ENCODE data around the gene DHRS2.
A peak's percentile ranks its signal among the peaks of the same experiment; 100 is the strongest.

Gene DHRS2

GRCh38 chr14:23643533-23644194 is 7.5 kb downstream of the DHRS2 start:
- FAIRE-seq = no peak

GRCh38 chr14:23644195-23644918 is 8.2 kb downstream of the DHRS2 start:
- DNase-seq (ENCODE audit: insufficient read length, low spot score) (no peak), FAIRE-seq (no peak)
- no peak for TF ChIP-seq POLR2A (IDR thresholded peaks at IDR 0.05; ENCODE audit: low read depth, low read length)

More at GRCh38 chr14:23643533-23644194, 7.5 kb downstream of the DHRS2 start:
- DNase-seq (ENCODE audit: insufficient read length, low spot score) = no peak
- no peak for TF ChIP-seq POLR2A (IDR thresholded peaks at IDR 0.05; ENCODE audit: low read depth, low read length)

- DNase-seq (ENCODE audit: insufficient read length, low spot score) (no peak), FAIRE-seq (no peak)
- no peak for TF ChIP-seq POLR2A (IDR thresholded peaks at IDR 0.05; ENCODE audit: low read depth, low read length)
Measured at GRCh38 chr14:23644919-23645336, 8.8 kb downstream of the DHRS2 start.

GRCh38 chr14:23645504-23645811 is 9.3 kb downstream of the DHRS2 start:
- no peak for FAIRE-seq
- no peak for DNase-seq (ENCODE audit: insufficient read length, low spot score)
- TF ChIP-seq POLR2A (IDR thresholded peaks at IDR 0.05; ENCODE audit: low read depth, low read length) = no peak

GRCh38 chr14:23645812-23646647 is 9.9 kb downstream of the DHRS2 start:
- DNase-seq (ENCODE audit: insufficient read length, low spot score) (no peak), FAIRE-seq (no peak)
- no peak for TF ChIP-seq POLR2A (IDR thresholded peaks at IDR 0.05; ENCODE audit: low read depth, low read length)

- peak; percentile 55 for DNase-seq (ENCODE audit: insufficient read length, low spot score)
- FAIRE-seq = no peak
- TF ChIP-seq POLR2A (IDR thresholded peaks at IDR 0.05; ENCODE audit: low read depth, low read length) = no peak
Measured at GRCh38 chr14:23646648-23647549, 10.7 kb downstream of the DHRS2 start.

- TF ChIP-seq POLR2A (IDR thresholded peaks at IDR 0.05; ENCODE audit: low read depth, low read length) = no peak
- DNase-seq (ENCODE audit: insufficient read length, low spot score) = no peak
- FAIRE-seq = no peak
Measured at GRCh38 chr14:23647619-23648018, 11.5 kb downstream of the DHRS2 start.

GRCh38 chr14:23648764-23649460 is 12.7 kb downstream of the DHRS2 start:
- DNase-seq (ENCODE audit: insufficient read length, low spot score) (no peak), FAIRE-seq (no peak)
- TF ChIP-seq POLR2A (IDR thresholded peaks at IDR 0.05; ENCODE audit: low read depth, low read length) = no peak

- DNase-seq (ENCODE audit: insufficient read length, low spot score) (no peak), FAIRE-seq (no peak)
- no peak for TF ChIP-seq POLR2A (IDR thresholded peaks at IDR 0.05; ENCODE audit: low read depth, low read length)
Measured at GRCh38 chr14:23650506-23650905, 14.3 kb downstream of the DHRS2 start.

GRCh38 chr14:23653051-23653450 is 16.9 kb downstream of the DHRS2 start:
- no peak for TF ChIP-seq POLR2A (IDR thresholded peaks at IDR 0.05; ENCODE audit: low read depth, low read length)
- DNase-seq (ENCODE audit: insufficient read length, low spot score) = no peak
- FAIRE-seq = no peak

- DNase-seq (ENCODE audit: insufficient read length, low spot score) = no peak
- no peak for TF ChIP-seq POLR2A (IDR thresholded peaks at IDR 0.05; ENCODE audit: low read depth, low read length)
- FAIRE-seq = no peak
Measured at GRCh38 chr14:23654231-23654630, 18.1 kb downstream of the DHRS2 start.

- FAIRE-seq (no peak), DNase-seq (ENCODE audit: insufficient read length, low spot score) (no peak)
- no peak for TF ChIP-seq POLR2A (IDR thresholded peaks at IDR 0.05; ENCODE audit: low read depth, low read length)
Measured at GRCh38 chr14:23657959-23658470, 21.9 kb downstream of the DHRS2 start.
